C4-2B (cell line): ENCODE data around the gene GALNT2.

Experiments used
- H3K27ac ChIP-seq: fragments of 450-650 bp; 2 replicates; pipeline ENCODE4 v1.5.1; 2017
- ZFX ChIP-seq: fragments of 450-650 bp; IDR thresholded peaks from 2 replicates; pipeline ENCODE4 v1.6.1; 2017
- TF ChIP-seq, protein P1 (sequence below): fragments of 450-650 bp; conservative IDR thresholded peaks from 2 replicates; pipeline ENCODE4 v1.5.1; 2017; ENCODE audit warnings: mild to moderate bottlenecking

Gene GALNT2

DNA sequence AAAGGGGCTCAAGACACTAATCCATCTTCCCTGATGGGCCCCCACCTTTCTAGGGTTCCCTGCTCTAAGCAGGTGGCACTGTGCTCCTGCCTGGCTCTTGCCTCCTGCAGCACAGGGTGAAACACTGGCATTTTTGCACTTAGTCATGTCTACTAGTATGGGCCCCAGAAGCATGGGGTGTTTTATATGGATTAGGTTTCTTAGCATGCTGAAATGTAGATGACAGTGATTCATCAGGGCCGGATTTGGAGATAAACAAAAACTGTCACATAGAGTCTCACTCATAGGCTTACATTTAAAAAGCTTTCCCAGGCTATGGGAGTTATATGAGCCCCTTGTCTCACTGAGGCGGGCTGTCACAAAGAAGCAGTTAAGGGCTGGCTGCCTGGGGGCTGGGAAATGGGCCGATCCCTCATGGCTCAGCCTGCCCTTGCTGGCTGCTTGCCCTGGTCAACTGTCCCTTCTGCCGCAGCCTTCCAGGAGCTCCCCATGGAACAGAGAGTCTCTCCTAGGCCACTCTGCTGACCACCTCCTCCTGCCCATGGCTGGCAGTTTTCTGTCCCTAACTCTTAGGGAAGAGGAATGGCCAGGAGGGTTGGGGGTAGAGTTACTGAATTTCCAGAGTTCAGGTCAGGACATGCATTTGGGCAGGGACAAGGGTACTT is 6.5 kb downstream of the GALNT2 start:
- H3K27ac ChIP-seq: no peak overlapping the region
- TF ChIP-seq, protein P1, sequence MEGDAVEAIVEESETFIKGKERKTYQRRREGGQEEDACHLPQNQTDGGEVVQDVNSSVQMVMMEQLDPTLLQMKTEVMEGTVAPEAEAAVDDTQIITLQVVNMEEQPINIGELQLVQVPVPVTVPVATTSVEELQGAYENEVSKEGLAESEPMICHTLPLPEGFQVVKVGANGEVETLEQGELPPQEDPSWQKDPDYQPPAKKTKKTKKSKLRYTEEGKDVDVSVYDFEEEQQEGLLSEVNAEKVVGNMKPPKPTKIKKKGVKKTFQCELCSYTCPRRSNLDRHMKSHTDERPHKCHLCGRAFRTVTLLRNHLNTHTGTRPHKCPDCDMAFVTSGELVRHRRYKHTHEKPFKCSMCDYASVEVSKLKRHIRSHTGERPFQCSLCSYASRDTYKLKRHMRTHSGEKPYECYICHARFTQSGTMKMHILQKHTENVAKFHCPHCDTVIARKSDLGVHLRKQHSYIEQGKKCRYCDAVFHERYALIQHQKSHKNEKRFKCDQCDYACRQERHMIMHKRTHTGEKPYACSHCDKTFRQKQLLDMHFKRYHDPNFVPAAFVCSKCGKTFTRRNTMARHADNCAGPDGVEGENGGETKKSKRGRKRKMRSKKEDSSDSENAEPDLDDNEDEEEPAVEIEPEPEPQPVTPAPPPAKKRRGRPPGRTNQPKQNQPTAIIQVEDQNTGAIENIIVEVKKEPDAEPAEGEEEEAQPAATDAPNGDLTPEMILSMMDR: no peak
- no peak for TF ChIP-seq ZFX

DNA sequence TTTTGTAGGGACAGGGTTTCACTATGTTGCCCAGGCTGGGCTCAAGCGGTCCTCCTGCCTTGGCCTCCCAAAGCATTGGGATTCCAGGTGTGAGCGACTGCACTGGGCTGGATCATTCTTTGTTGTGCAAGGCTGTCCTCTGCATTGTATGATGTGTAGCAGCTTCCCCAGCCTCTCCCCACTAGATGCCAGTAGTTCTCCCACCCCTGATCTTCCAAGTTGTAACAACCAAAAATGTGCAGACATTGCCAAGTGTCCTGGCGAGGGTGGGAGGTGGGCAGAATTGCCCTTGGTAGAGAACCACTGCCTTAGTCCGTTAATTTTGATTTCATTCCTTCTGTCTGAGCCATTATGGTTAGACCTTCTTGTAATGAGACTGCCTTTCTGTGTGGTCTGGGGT is 7.2 kb downstream of the GALNT2 start:
- no peak overlapping the region for H3K27ac ChIP-seq

DNA sequence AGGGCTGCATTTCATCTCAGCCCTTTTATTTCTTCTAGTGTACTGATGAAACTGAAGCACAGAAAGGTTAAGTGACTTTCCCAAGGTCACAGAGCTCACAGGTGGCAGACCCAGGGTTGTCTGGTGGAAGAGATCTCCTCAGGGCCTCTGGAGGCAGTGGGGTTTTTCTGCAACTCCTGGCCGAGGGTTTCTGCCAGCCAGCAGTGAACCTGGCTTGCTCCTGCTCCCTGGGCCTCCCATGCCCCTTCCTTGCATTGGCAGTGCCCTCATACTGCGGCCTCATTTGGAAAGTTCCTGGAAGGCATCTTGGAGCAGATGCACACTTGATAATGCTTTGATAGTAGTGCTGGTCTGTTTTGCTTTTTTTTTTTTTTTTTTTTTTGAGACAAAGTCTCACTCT is 7.7 kb downstream of the GALNT2 start:
- TF ChIP-seq ZFX: no peak
- TF ChIP-seq, protein P1: no peak
- H3K27ac ChIP-seq: no peak overlapping the region

More for the DNA sequence above, 7.2 kb downstream of the GALNT2 start:
- TF ChIP-seq, protein P1: no peak
- TF ChIP-seq ZFX: no peak

DNA sequence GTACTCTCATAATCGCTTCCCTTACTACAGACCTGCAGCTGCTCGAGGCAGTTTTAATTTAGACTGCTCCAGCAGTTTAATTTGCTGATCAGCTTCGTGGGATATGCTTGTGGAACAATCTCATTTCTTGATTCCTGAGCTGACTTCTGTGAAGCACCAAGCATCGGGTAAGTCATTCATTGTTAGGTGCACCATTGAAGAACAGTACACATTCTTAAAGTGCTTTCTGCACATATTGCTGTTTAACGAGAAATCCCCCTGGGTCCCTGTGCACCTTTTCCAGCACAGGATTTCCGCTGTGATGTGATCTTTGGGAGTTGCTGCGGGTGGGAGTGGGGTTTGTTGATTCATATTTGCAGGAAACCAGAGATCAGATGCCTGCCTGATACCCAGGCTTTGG is 9.1 kb downstream of the GALNT2 start:
- TF ChIP-seq ZFX: no peak
- TF ChIP-seq, protein P1: no peak
- H3K27ac ChIP-seq: no peak overlapping the region

DNA sequence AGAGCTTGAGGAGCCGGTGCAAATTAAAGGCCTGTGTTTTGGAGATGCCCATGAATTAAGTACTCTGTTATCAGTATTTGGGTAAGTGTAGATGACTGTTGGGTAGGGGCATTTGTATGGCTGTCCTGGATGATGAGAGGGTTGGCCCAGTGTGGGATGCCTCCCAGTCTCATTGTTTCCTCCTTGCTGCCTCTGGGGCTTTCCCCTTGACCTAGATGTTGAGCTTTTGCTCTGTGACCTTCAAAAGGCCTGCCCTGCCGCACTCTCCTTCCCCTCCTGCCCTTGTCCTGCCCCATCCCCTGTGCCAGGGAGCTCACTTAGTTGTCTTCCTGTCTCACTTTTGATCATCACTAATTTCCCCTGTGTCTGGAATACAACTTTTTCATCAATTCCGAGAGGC is 10.0 kb downstream of the GALNT2 start:
- H3K27ac ChIP-seq: no peak overlapping the region

DNA sequence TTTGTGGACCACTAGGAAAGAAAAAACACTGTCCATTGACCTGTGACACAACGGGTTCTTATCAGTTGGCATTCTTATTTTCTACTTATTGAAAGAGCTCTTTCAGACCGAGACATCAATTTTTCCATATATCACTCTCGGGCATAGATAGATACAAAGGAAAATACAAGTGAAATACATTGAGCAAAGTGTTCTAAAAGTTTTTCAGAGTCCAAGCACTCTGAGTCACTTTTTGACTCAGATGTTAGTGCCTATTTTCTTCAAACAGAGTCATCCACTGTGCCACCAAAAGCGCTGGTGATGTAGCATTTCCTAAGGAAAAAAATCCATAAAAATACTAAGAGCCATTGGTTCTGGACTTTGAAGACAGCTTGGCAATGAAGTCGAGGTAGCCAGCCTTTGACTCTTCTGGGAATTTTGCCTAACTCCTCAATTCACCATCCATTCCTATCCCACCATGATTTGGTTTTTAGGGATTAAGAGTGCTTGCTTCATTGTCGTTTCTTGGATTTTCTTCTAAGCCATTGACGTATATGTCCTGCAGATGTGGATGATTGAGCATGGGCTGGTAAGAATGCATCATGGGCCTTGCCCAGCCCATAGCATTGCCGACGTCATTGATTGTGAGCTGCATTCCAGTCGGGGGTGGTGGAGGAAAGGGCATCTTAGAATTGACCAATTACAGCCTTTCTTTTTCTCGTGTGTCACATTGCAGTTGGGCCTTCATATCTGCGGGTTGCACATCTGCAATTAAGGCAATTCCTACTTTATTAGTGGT is 10.6 kb downstream of the GALNT2 start:
- TF ChIP-seq, protein P1: no peak
- no peak for TF ChIP-seq ZFX
- no peak overlapping the region for H3K27ac ChIP-seq

More for the DNA sequence above, 10.0 kb downstream of the GALNT2 start:
- TF ChIP-seq, protein P1: no peak
- no peak for TF ChIP-seq ZFX
